Measurements from ENCODE around the gene IMP4.
A peak's percentile ranks its signal among the peaks of the same experiment; 100 is the strongest.

Gene IMP4

DNA sequence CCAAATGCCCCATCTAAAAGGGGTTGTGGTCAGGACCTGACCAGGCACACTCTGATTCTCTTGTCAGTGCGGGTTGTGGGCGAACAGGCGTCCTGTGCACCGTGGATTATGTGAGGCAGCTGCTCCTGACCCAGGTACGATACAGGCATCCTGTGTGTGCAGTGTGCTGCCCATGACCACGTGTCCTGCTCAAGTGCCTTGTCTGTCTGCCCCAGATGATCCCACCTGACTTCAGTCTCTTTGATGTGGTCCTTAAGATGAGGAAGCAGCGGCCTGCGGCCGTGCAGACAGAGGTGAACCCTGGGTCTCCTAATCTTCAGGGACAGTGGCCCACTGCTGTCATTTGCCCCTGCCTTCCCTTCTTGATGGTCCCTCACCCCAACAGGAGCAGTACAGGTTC lies 27.8 kb downstream of the IMP4 start:
- in situ Hi-C loops (cut with HindIII; ENCODE audit: low sequenced_read_pairs): no loop called here
- no peak for DNase-seq (ENCODE audit: low read depth, low spot score)
- H3K4me3 ChIP-seq (ENCODE audit: low read depth, low read length): no peak overlapping the region
- TF ChIP-seq, protein P1, sequence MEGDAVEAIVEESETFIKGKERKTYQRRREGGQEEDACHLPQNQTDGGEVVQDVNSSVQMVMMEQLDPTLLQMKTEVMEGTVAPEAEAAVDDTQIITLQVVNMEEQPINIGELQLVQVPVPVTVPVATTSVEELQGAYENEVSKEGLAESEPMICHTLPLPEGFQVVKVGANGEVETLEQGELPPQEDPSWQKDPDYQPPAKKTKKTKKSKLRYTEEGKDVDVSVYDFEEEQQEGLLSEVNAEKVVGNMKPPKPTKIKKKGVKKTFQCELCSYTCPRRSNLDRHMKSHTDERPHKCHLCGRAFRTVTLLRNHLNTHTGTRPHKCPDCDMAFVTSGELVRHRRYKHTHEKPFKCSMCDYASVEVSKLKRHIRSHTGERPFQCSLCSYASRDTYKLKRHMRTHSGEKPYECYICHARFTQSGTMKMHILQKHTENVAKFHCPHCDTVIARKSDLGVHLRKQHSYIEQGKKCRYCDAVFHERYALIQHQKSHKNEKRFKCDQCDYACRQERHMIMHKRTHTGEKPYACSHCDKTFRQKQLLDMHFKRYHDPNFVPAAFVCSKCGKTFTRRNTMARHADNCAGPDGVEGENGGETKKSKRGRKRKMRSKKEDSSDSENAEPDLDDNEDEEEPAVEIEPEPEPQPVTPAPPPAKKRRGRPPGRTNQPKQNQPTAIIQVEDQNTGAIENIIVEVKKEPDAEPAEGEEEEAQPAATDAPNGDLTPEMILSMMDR (IDR thresholded peaks at IDR 0.05; ENCODE audit: low read depth, low read length): no peak

DNA sequence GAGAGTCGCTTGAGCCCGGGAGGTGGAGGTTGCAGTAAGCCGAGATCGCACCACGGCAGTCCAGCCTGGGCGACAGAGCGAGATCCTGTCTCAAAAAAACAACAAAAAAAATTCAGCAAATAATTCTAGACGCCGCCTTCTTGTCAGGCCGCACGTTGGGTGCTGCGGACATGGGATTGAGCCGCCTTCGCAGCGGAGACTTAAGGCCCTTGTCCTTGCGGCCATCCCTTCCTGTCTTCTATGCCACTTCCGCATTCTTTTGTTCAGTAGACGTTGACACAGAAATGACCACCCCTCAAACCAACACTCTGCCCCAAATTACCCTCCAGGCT lies 29.0 kb downstream of the IMP4 start:
- DNase-seq (ENCODE audit: low read depth, low spot score): peak; percentile 50
- TF ChIP-seq, protein P1 (IDR thresholded peaks at IDR 0.05; ENCODE audit: low read depth, low read length): no peak
- peak overlapping the region; percentile 86 for H3K4me3 ChIP-seq (ENCODE audit: low read depth, low read length)
- in situ Hi-C loops (cut with HindIII; ENCODE audit: low sequenced_read_pairs): no loop called here

DNA sequence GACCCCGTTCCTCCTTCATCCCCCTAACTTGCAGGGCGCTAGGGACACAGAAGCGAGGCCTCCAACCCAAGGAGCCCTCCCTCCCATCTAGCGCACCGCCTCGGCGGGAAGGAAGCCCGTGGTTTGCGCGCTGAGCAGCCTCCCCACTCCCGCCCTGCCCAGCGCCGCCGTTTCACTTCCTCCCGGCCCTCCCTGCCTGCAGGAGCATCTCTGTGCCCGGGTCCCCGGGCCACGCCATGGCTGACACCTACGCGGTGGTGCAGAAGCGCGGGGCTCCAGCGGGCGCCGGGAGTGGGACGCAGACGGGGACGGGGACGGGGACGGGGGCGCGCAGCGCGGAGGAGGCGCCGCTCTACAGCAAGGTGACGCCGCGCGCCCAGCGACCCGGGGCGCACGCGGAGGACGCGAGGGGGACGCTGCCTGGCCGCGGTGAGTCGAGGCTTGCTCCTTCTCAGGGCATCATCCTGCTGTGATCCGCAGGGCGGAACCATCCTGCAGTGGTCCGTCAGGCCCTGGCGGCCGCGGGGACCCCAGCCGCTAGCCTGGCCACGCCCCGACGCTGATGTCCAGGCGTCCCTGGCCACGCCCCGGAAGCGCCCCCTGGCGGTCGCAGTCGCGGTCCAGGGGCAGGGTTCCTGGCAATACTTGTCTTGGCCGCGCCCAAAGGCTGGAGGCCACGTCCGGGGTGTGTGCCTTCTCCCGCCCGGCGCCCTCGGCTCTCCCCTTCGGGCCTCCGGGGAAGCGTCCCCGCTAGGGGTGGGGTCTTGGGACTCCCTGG lies 29.5 kb downstream of the IMP4 start:
- peak overlapping the region; percentile 86 for H3K4me3 ChIP-seq (ENCODE audit: low read depth, low read length)
- in situ Hi-C loops (cut with HindIII; ENCODE audit: low sequenced_read_pairs): no loop called here
- TF ChIP-seq, protein P1 (IDR thresholded peaks at IDR 0.05; ENCODE audit: low read depth, low read length): peak; percentile 75
- DNase-seq (ENCODE audit: low read depth, low spot score): peak; percentile 79

DNA sequence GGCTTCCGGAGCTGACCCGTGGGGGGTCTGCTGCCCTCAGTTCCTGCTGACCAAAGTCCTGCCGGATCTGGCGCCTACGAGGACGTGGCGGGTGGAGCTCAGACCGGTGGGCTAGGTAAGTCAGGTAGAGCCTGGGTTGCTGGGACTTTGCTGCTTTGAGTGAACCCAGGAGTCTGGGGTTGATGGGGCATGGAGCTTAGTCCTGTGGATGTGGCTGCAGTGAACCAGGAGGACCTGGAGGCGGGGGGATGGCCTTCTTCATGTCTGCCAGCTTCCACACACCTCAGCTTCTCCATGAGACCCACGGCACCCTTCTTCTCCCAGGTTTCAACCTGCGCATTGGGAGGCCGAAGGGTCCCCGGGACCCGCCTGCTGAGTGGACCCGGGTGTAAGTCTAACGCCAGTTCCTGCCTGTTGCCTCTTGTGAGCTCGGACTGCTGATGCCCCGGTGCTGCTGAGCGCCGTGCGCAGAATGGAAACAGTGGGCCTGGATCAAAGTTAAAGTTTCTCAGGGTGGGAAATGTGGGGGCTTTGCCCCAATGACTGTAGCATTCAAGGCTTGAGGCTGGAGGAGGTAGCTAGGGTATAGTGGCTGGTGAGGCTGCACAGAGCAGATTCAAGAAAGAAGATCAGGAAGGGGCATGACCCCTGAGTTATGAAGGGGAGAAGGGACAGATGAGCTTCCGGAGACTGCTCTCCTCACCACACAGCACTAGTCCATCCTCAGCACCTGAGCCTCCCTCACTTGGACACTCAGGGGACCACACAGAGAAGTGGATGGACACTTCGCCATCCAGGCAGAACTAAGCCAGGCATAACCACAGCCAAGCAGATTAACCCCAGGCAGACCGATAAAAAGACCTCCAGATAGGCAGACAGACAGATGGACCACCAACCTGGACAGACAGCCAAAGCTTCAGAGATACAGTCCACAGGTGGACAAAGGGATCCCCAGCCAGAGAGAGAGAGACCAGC lies 30.4 kb downstream of the IMP4 start:
- in situ Hi-C loops (cut with HindIII; ENCODE audit: low sequenced_read_pairs): no loop called here
- DNase-seq (ENCODE audit: low read depth, low spot score): peak; percentile 6

DNA sequence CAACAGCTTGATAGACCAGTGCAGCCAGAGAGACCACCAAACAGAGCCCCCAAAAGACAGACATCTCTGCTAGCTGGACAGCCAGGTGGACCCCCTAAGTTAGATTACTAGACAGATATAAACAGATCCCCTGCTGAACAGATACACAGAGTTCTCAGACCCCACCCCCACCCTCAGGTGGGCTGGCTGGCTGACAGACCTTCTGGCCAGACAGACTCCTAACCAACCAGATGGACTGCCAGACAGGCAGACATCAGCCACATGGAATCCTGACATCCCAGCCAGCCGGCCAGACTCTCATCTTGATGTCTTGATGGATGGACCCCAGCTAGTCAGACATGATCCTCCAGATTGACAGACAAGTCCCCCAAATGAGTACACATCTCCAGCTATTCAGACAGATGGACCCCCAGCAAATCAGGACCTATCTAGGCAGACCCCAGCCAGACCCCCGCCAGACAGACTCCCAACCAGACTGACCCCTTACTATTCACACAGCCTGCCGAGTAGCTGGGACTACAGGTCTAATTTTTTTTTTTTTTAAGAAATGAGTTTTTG lies 31.2 kb downstream of the IMP4 start:
- in situ Hi-C loops (cut with HindIII; ENCODE audit: low sequenced_read_pairs): no loop called here
- no peak for DNase-seq (ENCODE audit: low read depth, low spot score)
- H3K4me3 ChIP-seq (ENCODE audit: low read depth, low read length): no peak overlapping the region
- TF ChIP-seq, protein P1 (IDR thresholded peaks at IDR 0.05; ENCODE audit: low read depth, low read length): no peak

More for the DNA sequence above, 30.4 kb downstream of the IMP4 start:
- peak overlapping the region; percentile 86 for H3K4me3 ChIP-seq (ENCODE audit: low read depth, low read length)
- TF ChIP-seq, protein P1 (IDR thresholded peaks at IDR 0.05; ENCODE audit: low read depth, low read length): no peak

DNA sequence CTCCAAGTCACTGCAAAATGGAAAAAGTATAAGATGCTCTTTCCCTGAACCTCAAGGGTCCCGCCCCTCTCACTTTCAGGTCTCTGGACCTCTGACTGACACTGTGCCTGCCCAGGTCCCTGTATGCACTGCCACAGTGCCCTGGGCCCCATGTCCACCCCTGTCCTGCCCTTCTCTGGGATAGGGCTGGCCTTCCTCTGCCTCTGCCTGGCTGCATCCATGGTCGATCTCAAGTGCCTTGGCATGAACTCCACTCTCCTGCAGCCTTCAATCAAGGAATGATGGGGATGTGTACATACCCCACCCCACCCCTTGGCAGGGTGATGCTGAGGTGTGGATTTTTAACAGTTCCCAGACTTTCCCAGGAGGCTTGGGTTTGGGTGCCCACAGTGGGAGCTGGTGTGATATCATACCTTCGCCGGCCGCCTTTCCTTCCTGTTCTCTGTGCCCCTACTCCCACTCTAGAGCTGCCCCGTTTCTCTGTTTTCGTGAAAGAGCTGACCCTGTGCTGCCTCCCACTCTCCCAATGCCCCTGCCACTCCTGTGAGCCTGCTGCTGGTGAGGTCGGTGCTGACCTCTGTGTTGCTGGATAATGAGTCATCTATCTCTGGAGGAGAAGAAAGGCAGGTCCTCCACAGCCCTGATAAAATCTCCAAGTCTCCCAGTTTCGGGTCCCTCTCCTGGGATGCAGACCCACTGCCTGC lies 32.0 kb downstream of the IMP4 start:
- in situ Hi-C loops (cut with HindIII; ENCODE audit: low sequenced_read_pairs): no loop called here
- DNase-seq (ENCODE audit: low read depth, low spot score): no peak
- H3K4me3 ChIP-seq (ENCODE audit: low read depth, low read length): no peak overlapping the region
- TF ChIP-seq, protein P1 (IDR thresholded peaks at IDR 0.05; ENCODE audit: low read depth, low read length): no peak
